Measurements from ENCODE around the gene GPR135. TPM values are rescaled to one million over a fixed set of nuclear protein-coding genes. Genes with fewer than 3 reads are reported as not detected.

Gene GPR135
- total RNA-seq, 1 donor from 2014 or later = 0.91 TPM

- Mint-ChIP-seq H3K27ac (ENCODE audit: unreplicated experiment) (no peak overlapping the region), H3K4me1 (ENCODE audit: low read depth, unreplicated experiment) (no peaks in the 10 kb centered on the region), H3K27me3 (ENCODE audit: unreplicated experiment) (no peaks in the 10 kb centered on the region), H3K9me3 (ENCODE audit: unreplicated experiment) (no peaks in the 10 kb centered on the region), H3K36me3 (ENCODE audit: unreplicated experiment) (peaks cover under 1% of the 10 kb centered on the region), H3K4me3 (ENCODE audit: unreplicated experiment) (no peak overlapping the region)
- TF ChIP-seq CTCF (IDR thresholded peaks at IDR 0.05; ENCODE audit: partially characterized antibody, unreplicated experiment) = no peak
- no peak for DNase-seq
These were observed 42.5 kb upstream of the GPR135 start for GRCh38 chr14:59507752-59508103.

- no peaks in the 10 kb centered on the region for H3K4me1 Mint-ChIP-seq (ENCODE audit: low read depth, unreplicated experiment)
- H3K27me3 Mint-ChIP-seq (ENCODE audit: unreplicated experiment) = no peaks in the 10 kb centered on the region
- H3K36me3 Mint-ChIP-seq (ENCODE audit: unreplicated experiment) = no peaks in the 10 kb centered on the region
- no peaks in the 10 kb centered on the region for H3K9me3 Mint-ChIP-seq (ENCODE audit: unreplicated experiment)
- H3K27ac Mint-ChIP-seq (ENCODE audit: unreplicated experiment) = no peak overlapping the region
- no peak overlapping the region for H3K4me3 Mint-ChIP-seq (ENCODE audit: unreplicated experiment)
- peak; percentile 84 for TF ChIP-seq CTCF (IDR thresholded peaks at IDR 0.05; ENCODE audit: partially characterized antibody, unreplicated experiment)
- DNase-seq = peak; percentile 87
These were observed 42.0 kb upstream of the GPR135 start for GRCh38 chr14:59507063-59507751.

GRCh38 chr14:59503256-59503655 is 38.1 kb upstream of the GPR135 start:
- Mint-ChIP-seq H3K4me3 (ENCODE audit: unreplicated experiment) (no peak overlapping the region), H3K9me3 (ENCODE audit: unreplicated experiment) (no peaks in the 10 kb centered on the region), H3K36me3 (ENCODE audit: unreplicated experiment) (no peaks in the 10 kb centered on the region), H3K27me3 (ENCODE audit: unreplicated experiment) (no peaks in the 10 kb centered on the region), H3K27ac (ENCODE audit: unreplicated experiment) (no peak overlapping the region), H3K4me1 (ENCODE audit: low read depth, unreplicated experiment) (no peaks in the 10 kb centered on the region)
- no peak for TF ChIP-seq CTCF (IDR thresholded peaks at IDR 0.05; ENCODE audit: partially characterized antibody, unreplicated experiment)
- no peak for DNase-seq

GRCh38 chr14:59500732-59501131 is 35.6 kb upstream of the GPR135 start:
- Mint-ChIP-seq H3K4me1 (ENCODE audit: low read depth, unreplicated experiment) (no peaks in the 10 kb centered on the region), H3K27me3 (ENCODE audit: unreplicated experiment) (no peaks in the 10 kb centered on the region), H3K36me3 (ENCODE audit: unreplicated experiment) (no peaks in the 10 kb centered on the region), H3K4me3 (ENCODE audit: unreplicated experiment) (no peak overlapping the region), H3K27ac (ENCODE audit: unreplicated experiment) (no peak overlapping the region), H3K9me3 (ENCODE audit: unreplicated experiment) (no peaks in the 10 kb centered on the region)
- TF ChIP-seq CTCF (IDR thresholded peaks at IDR 0.05; ENCODE audit: partially characterized antibody, unreplicated experiment) = no peak
- DNase-seq = no peak

GRCh38 chr14:59492384-59492783 is 27.2 kb upstream of the GPR135 start:
- no peak overlapping the region for H3K4me3 Mint-ChIP-seq (ENCODE audit: unreplicated experiment)
- no peaks in the 10 kb centered on the region for H3K27me3 Mint-ChIP-seq (ENCODE audit: unreplicated experiment)
- no peaks in the 10 kb centered on the region for H3K36me3 Mint-ChIP-seq (ENCODE audit: unreplicated experiment)
- TF ChIP-seq CTCF (IDR thresholded peaks at IDR 0.05; ENCODE audit: partially characterized antibody, unreplicated experiment) = no peak
- H3K4me1 Mint-ChIP-seq (ENCODE audit: low read depth, unreplicated experiment) = no peaks in the 10 kb centered on the region
- H3K9me3 Mint-ChIP-seq (ENCODE audit: unreplicated experiment) = no peaks in the 10 kb centered on the region
- no peak for DNase-seq
- H3K27ac Mint-ChIP-seq (ENCODE audit: unreplicated experiment) = no peak overlapping the region
